PC-9 (cell line): Measurements from ENCODE around the gene SLX9. TPM values are rescaled to one million over a fixed set of nuclear protein-coding genes. Genes with fewer than 3 reads are reported as not detected.

Experiments
- BruUV-seq: library from RNA; stranded (reverse); fragments of 400-500 nt; replicated peaks from 2 replicates; lab custom pipeline; 2021; lab: Mats Ljungman, UMichigan
- CTCF ChIA-PET: fragments of 300-600 bp; sonication (Branson Sonifier 250); formaldehyde crosslinking; loops from one replicate; lab custom pipeline; 2022; ENCODE audit warnings: antibody characterized with exemption; lab: Charles Lee
- POLR2A ChIA-PET: fragments of 300-600 bp; sonication (Branson Sonifier 250); formaldehyde crosslinking; loops from one replicate; lab custom pipeline; 2022; ENCODE audit warnings: antibody characterized with exemption; ENCODE audit not compliant: unreplicated experiment; lab: Charles Lee
- DNase-seq, 2 experiments: peaks; one replicate each; pipeline versions ENCODE4 v3.0.0 to v3.0.0-alpha.2; 2015 to 2022; ENCODE audit warnings: mixed read lengths in 1 of 2
- H2AFZ ChIP-seq: fragments of 200-600 bp; sonication (generic); 2 replicates; pipeline ENCODE4 v1.8.1; 2017; ENCODE audit warnings: antibody characterized with exemption
- H3F3A ChIP-seq: fragments of 200-600 bp; sonication (generic); 2 replicates; pipeline ENCODE4 v1.8.1; 2017; ENCODE audit warnings: antibody characterized with exemption, mild to moderate bottlenecking, low read depth; ENCODE audit not compliant: insufficient read depth
- H3K27ac ChIP-seq: fragments of 200-600 bp; sonication (generic); 2 replicates; pipeline ENCODE4 v1.6.1; 2016; ENCODE audit warnings: mixed run types
- H3K27me3 ChIP-seq: fragments of 200-600 bp; sonication (generic); 2 replicates; pipeline ENCODE4 v1.6.1; 2016; ENCODE audit warnings: low read depth, mixed run types; ENCODE audit not compliant: insufficient read depth
- H3K36me3 ChIP-seq: fragments of 200-600 bp; sonication (generic); 2 replicates; pipeline ENCODE4 v1.6.1; 2016; ENCODE audit warnings: low read depth, mixed run types
- H3K4me1 ChIP-seq: fragments of 200-600 bp; sonication (generic); replicated peaks from 2 replicates; pipeline ENCODE4 v1.6.1; 2016; ENCODE audit warnings: mixed run types; ENCODE audit not compliant: insufficient read depth
- H3K4me2 ChIP-seq: fragments of 200-600 bp; sonication (generic); 2 replicates; pipeline ENCODE4 v1.6.1; 2017; ENCODE audit warnings: mixed run types
- H3K4me3 ChIP-seq: fragments of 200-600 bp; sonication (generic); 2 replicates; pipeline ENCODE4 v1.6.1; 2016; ENCODE audit warnings: mixed run types
- H3K79me2 ChIP-seq: fragments of 200-600 bp; sonication (generic); 2 replicates; pipeline ENCODE4 v1.6.1; 2017; ENCODE audit warnings: low read depth, mixed run types
- H3K9me2 ChIP-seq: fragments of 200-600 bp; sonication (generic); 2 replicates; pipeline ENCODE4 v1.8.1; 2017; ENCODE audit warnings: mild to moderate bottlenecking; ENCODE audit not compliant: insufficient read depth
- H3K9me3 ChIP-seq: fragments of 200-600 bp; sonication (generic); 2 replicates; pipeline ENCODE4 v1.8.1; 2016; ENCODE audit warnings: low read depth; ENCODE audit not compliant: insufficient read depth
- H4K20me1 ChIP-seq: fragments of 200-600 bp; sonication (generic); 2 replicates; pipeline ENCODE4 v1.8.1; 2017; ENCODE audit not compliant: insufficient read depth
- EZH2 ChIP-seq: fragments of 200-600 bp; sonication (generic); IDR thresholded peaks from 2 replicates; pipeline ENCODE4 v1.8.0; 2017; ENCODE audit warnings: antibody characterized with exemption, low read depth
- intact Hi-C: fragments of 100-400 bp; cut with micrococcal nuclease; formaldehyde crosslinking; loops from one replicate; pipeline ENCODE4 v1.10.0; 2022; ENCODE audit not compliant: unreplicated experiment
- total RNA-seq: library from RNA; stranded (reverse); gene quantifications from 2 replicates; pipeline ENCODE4 v1.2.3, GENCODE V29; 2021
- TF ChIP-seq, protein P1 (sequence below): fragments of 200-600 bp; sonication (generic); conservative IDR thresholded peaks from 2 replicates; pipeline ENCODE4 v1.6.1; 2017; ENCODE audit warnings: mixed run types, antibody characterized with exemption, mild to moderate bottlenecking, moderate library complexity

SLX9 gene
- total RNA-seq, 1 experiment from 2014 or later: 22.8 TPM

DNA sequence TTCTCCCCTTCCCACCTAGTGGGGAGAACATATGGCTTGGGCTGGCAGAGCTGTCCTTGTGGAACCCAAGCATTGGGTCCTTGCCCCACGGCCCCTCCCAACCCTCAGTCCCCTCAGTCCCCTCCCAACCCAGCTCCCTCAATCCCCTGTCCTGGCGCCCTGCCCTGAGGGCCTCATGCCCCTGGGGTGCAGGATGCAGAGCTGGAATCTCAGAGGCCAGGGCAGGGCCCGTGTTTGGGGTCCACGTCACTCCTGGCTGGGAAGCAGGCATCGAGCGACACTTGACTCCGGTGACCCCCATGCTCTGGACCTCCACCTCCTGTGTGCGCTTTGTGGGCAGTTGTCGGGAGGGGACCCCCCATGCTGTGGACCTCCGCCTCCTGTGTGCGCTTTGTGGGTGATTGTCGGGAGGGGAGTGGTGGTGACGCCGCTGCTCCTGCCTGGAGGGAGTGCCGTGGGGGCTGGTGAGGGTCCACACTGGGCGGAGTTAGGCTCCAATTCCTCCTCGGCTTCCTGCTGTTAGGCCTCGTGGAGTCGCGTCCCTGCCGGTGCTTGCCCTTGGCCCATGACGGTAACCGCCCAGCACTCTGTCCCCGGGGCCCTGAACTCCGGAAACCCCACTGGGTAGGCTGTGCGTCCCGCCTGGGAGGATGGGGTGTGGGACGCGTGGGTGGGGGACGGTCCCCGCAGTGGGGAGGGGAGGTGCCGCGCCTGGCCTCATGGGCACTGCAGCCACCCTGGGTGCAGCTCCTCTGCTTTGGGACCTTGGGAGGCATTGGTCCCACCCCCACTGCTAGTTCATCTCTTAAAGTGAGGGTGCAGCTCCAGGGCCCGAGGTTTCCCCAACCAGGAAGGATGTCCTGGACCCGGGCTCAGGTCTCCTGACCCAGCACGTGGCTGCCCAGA lies 31.2 kb downstream of the SLX9 start:
- Histone ChIP-seq H3K27me3 (no peaks in the 10 kb centered on the region), H3K79me2 (no peaks in the 10 kb centered on the region), H2AFZ (no peak overlapping the region), H3K4me2 (no peak overlapping the region), H4K20me1 (no peaks in the 10 kb centered on the region), H3K4me1 (peaks cover 4% of the 10 kb centered on the region; the same call in 1 of the 2 replicates), H3K4me3 (no peak overlapping the region), H3K9me3 (no peaks in the 10 kb centered on the region), H3K27ac (no peak overlapping the region), H3F3A (no peaks in the 10 kb centered on the region), H3K9me2 (no peaks in the 10 kb centered on the region), H3K36me3 (no peaks in the 10 kb centered on the region)
- CTCF ChIA-PET: no interaction called here
- TF ChIP-seq, protein P1, sequence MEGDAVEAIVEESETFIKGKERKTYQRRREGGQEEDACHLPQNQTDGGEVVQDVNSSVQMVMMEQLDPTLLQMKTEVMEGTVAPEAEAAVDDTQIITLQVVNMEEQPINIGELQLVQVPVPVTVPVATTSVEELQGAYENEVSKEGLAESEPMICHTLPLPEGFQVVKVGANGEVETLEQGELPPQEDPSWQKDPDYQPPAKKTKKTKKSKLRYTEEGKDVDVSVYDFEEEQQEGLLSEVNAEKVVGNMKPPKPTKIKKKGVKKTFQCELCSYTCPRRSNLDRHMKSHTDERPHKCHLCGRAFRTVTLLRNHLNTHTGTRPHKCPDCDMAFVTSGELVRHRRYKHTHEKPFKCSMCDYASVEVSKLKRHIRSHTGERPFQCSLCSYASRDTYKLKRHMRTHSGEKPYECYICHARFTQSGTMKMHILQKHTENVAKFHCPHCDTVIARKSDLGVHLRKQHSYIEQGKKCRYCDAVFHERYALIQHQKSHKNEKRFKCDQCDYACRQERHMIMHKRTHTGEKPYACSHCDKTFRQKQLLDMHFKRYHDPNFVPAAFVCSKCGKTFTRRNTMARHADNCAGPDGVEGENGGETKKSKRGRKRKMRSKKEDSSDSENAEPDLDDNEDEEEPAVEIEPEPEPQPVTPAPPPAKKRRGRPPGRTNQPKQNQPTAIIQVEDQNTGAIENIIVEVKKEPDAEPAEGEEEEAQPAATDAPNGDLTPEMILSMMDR: no peak
- TF ChIP-seq EZH2: no peak
- BruUV-seq: no TSS peak
- POLR2A ChIA-PET: no interaction called here
- intact Hi-C loops: no loop called here
- no peak for DNase-seq

DNA sequence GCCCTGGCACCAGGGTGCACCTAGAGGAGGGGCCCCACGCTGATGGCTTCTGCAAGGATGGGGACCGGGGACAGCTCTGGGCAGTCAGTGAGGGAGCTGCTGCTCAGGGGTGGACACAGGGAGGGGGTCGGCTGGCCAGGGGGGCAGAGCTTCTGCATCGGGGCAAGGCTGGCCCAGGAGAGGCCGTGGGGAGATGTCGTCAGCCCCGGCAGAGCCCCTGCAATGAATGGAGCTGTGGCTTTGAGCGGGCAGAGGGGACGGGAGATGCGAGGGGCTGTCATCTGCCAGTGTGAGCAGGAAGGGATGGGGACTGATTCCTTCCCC lies 31.8 kb downstream of the SLX9 start:
- peaks cover 4% of the 10 kb centered on the region; the same call in 1 of the 2 replicates for H3K4me1 ChIP-seq
- H3K36me3 ChIP-seq: no peaks in the 10 kb centered on the region
- no peaks in the 10 kb centered on the region for H3K9me3 ChIP-seq
- no TSS peak for BruUV-seq
- H3K27me3 ChIP-seq: no peaks in the 10 kb centered on the region
- no peak overlapping the region for H2AFZ ChIP-seq
- no peak overlapping the region for H3K4me3 ChIP-seq
- H3F3A ChIP-seq: no peaks in the 10 kb centered on the region
- no peaks in the 10 kb centered on the region for H3K9me2 ChIP-seq
- no peak overlapping the region for H3K27ac ChIP-seq
- no peak overlapping the region for H3K4me2 ChIP-seq
- DNase-seq: no peak
- no peaks in the 10 kb centered on the region for H4K20me1 ChIP-seq
- ChIA-PET CTCF (no interaction called here), POLR2A (interaction anchor here (0.6 kb wide), 1 partner anchor 159 kb away, joined by 3 read pairs; no protein-coding TSS in a partner anchor)
- intact Hi-C loops: no loop called here
- TF ChIP-seq, protein P1: no peak
- TF ChIP-seq EZH2: no peak
- no peaks in the 10 kb centered on the region for H3K79me2 ChIP-seq

DNA sequence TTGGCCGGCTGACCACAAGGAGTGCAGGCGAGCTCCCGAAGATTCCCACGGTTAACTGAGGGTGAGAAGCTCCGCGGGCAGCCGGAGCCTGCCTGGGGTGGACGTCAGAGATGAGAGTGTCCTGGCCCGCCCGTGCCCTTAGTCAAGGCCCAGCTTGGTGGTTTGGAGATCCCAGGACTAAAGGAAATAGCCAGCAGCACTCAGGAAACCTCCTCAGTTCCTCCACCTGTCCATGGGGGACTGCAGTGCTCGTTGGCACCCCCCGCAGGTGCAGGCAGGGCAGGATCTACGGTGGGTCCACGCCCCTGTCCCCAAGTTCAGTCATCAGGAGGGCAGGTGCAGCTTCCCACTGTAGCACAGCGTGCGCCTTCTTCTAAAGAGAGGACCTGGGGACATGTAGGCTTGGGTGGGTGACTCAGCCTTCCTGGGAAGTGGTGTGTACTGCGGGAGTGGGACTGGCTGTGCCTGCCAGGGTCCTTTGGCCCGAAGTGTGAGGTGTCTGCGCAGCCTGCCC lies 32.5 kb downstream of the SLX9 start:
- Histone ChIP-seq H4K20me1 (no peaks in the 10 kb centered on the region), H3K36me3 (no peaks in the 10 kb centered on the region), H3F3A (no peaks in the 10 kb centered on the region), H3K27ac (no peak overlapping the region), H3K9me3 (no peaks in the 10 kb centered on the region), H3K4me1 (peaks cover 4% of the 10 kb centered on the region; the same call in 1 of the 2 replicates), H3K9me2 (no peaks in the 10 kb centered on the region), H2AFZ (no peak overlapping the region), H3K79me2 (no peaks in the 10 kb centered on the region), H3K27me3 (no peaks in the 10 kb centered on the region), H3K4me3 (no peak overlapping the region), H3K4me2 (no peak overlapping the region)
- intact Hi-C loops: no loop called here
- ChIA-PET CTCF (no interaction called here), POLR2A (interaction anchor here (0.6 kb wide), 1 partner anchor 158 kb away, joined by 3 read pairs; no protein-coding TSS in a partner anchor)
- BruUV-seq: no TSS peak
- no peak for DNase-seq
- no peak for TF ChIP-seq EZH2
- TF ChIP-seq, protein P1: no peak
